Effector memory CD8-positive, alpha-beta T cell (primary cell): ENCODE data around the gene BTNL3.

Source experiments
- ATAC-seq: fragments of 150-1000 bp; cut with Tn5 transposase; replicated peaks from 2 replicates; pipeline ENCODE4 v1.10.0; 2021; ENCODE audit warnings: mild to moderate bottlenecking, moderate library complexity
- DNase-seq, 3 experiments: peaks; one replicate each; pipeline ENCODE4 v3.0.0; 2021
- H3K27ac Mint-ChIP-seq, 2 donors: one replicate each; pipeline ENCODE4 v1.8.0; 2022; ENCODE audit warnings: mild to moderate bottlenecking in 2 of 2, mixed read lengths in 2 of 2, moderate library complexity in 2 of 2
- H3K27me3 Mint-ChIP-seq, 2 donors: one replicate each; pipeline ENCODE4 v1.8.0; 2022; ENCODE audit warnings: mixed read lengths in 2 of 2
- H3K36me3 Mint-ChIP-seq: one replicate; pipeline ENCODE4 v1.8.0; 2022; ENCODE audit warnings: mild to moderate bottlenecking, moderate library complexity, mixed read lengths; ENCODE audit not compliant: insufficient read depth
- H3K4me1 Mint-ChIP-seq, 2 donors: one replicate each; pipeline ENCODE4 v1.8.0; 2022; ENCODE audit warnings: low read depth in 2 of 2, mixed read lengths in 2 of 2
- H3K4me3 Mint-ChIP-seq, 2 donors: one replicate each; pipeline ENCODE4 v1.8.0; 2022; ENCODE audit warnings: mild to moderate bottlenecking in 2 of 2, mixed read lengths in 2 of 2, moderate library complexity in 2 of 2
- H3K9me3 Mint-ChIP-seq, 2 donors: one replicate each; pipeline ENCODE4 v1.8.0; 2022; ENCODE audit warnings: mixed read lengths in 2 of 2

The BTNL3 gene

GRCh38 chr5:181035991-181036815 lies 47.6 kb downstream of the BTNL3 start:
- Mint-ChIP-seq H3K27ac (no peak overlapping the region), H3K36me3 (no peaks in the 10 kb centered on the region), H3K4me1 (no peaks in the 10 kb centered on the region), H3K9me3 (peaks cover 0 to 2% of the 10 kb centered on the region in 2 donors), H3K27me3 (peaks cover 12 to 37% of the 10 kb centered on the region in 2 donors), H3K4me3 (no peak overlapping the region)
- ATAC-seq (no peak), DNase-seq (no peak)

GRCh38 chr5:181036816-181037364 lies 48.2 kb downstream of the BTNL3 start:
- H3K27me3 Mint-ChIP-seq: peaks cover 12 to 40% of the 10 kb centered on the region in 2 donors
- H3K27ac Mint-ChIP-seq: no peak overlapping the region
- DNase-seq (no peak), ATAC-seq (no peak)
- no peak overlapping the region for H3K4me3 Mint-ChIP-seq
- H3K4me1 Mint-ChIP-seq: no peaks in the 10 kb centered on the region
- H3K36me3 Mint-ChIP-seq: no peaks in the 10 kb centered on the region
- peaks cover 0 to 1% of the 10 kb centered on the region in 2 donors for H3K9me3 Mint-ChIP-seq

GRCh38 chr5:181037365-181037861 lies 48.8 kb downstream of the BTNL3 start:
- no peak overlapping the region for H3K4me3 Mint-ChIP-seq
- ATAC-seq: no peak

GRCh38 chr5:181039471-181039870 lies 50.8 kb downstream of the BTNL3 start:
- Mint-ChIP-seq H3K36me3 (no peaks in the 10 kb centered on the region), H3K9me3 (no peaks in the 10 kb centered on the region), H3K4me1 (no peaks in the 10 kb centered on the region), H3K27me3 (peaks cover 12 to 40% of the 10 kb centered on the region in 2 donors), H3K27ac (no peak overlapping the region), H3K4me3 (no peak overlapping the region)
- ATAC-seq (no peak), DNase-seq (no peak)

More at GRCh38 chr5:181037365-181037861, 48.8 kb downstream of the BTNL3 start:
- no peak overlapping the region for H3K27ac Mint-ChIP-seq
- DNase-seq: no peak
- no peaks in the 10 kb centered on the region for H3K36me3 Mint-ChIP-seq
- peaks cover 12 to 40% of the 10 kb centered on the region in 2 donors for H3K27me3 Mint-ChIP-seq
- H3K4me1 Mint-ChIP-seq: no peaks in the 10 kb centered on the region
- H3K9me3 Mint-ChIP-seq: no peaks in the 10 kb centered on the region

- no peaks in the 10 kb centered on the region for H3K9me3 Mint-ChIP-seq
- no peaks in the 10 kb centered on the region for H3K4me1 Mint-ChIP-seq
- peaks cover 12 to 40% of the 10 kb centered on the region in 2 donors for H3K27me3 Mint-ChIP-seq
- ATAC-seq (no peak), DNase-seq (no peak)
- no peak within 1 kb of the TSS for H3K27ac Mint-ChIP-seq
- H3K4me3 Mint-ChIP-seq: no peak within 1 kb of the TSS
- no peaks in the 10 kb centered on the region for H3K36me3 Mint-ChIP-seq
These were observed 51.4 kb downstream of the BTNL3 start, which contains the start of gene BTNL9 for GRCh38 chr5:181039931-181040630. Gene BTNL9 (plus strand): TSS chr5:181040266. CDS start chr5:181045490, 5,224 bp downstream.

- no peaks in the 10 kb centered on the region for H3K4me1 Mint-ChIP-seq
- H3K36me3 Mint-ChIP-seq: no peaks in the 10 kb centered on the region
- no peaks in the 10 kb centered on the region for H3K9me3 Mint-ChIP-seq
- peaks cover 12 to 40% of the 10 kb centered on the region in 2 donors for H3K27me3 Mint-ChIP-seq
- H3K27ac Mint-ChIP-seq: no peak overlapping the region
- ATAC-seq: no peak
- DNase-seq: no peak
- H3K4me3 Mint-ChIP-seq: no peak overlapping the region
These were observed 51.9 kb downstream of the BTNL3 start for GRCh38 chr5:181040631-181040945.

- ATAC-seq: no peak
- no peak for DNase-seq
- Mint-ChIP-seq H3K27ac (no peak overlapping the region), H3K9me3 (no peaks in the 10 kb centered on the region), H3K4me1 (no peaks in the 10 kb centered on the region), H3K27me3 (peaks cover 9 to 39% of the 10 kb centered on the region in 2 donors), H3K36me3 (no peaks in the 10 kb centered on the region), H3K4me3 (no peak overlapping the region)
These were observed 52.4 kb downstream of the BTNL3 start for GRCh38 chr5:181041043-181041442.

- Mint-ChIP-seq H3K4me1 (no peaks in the 10 kb centered on the region), H3K27me3 (peaks cover 0 to 31% of the 10 kb centered on the region in 2 donors), H3K27ac (no peak overlapping the region), H3K4me3 (no peak overlapping the region), H3K36me3 (no peaks in the 10 kb centered on the region), H3K9me3 (no peaks in the 10 kb centered on the region)
- ATAC-seq (no peak), DNase-seq (no peak)
These were observed 53.5 kb downstream of the BTNL3 start for GRCh38 chr5:181042036-181042713.

GRCh38 chr5:181042722-181043121 lies 54.1 kb downstream of the BTNL3 start:
- no peak for DNase-seq
- H3K27me3 Mint-ChIP-seq: peaks cover 0 to 35% of the 10 kb centered on the region in 2 donors
- no peaks in the 10 kb centered on the region for H3K4me1 Mint-ChIP-seq
- no peak for ATAC-seq
- no peak overlapping the region for H3K4me3 Mint-ChIP-seq
- no peaks in the 10 kb centered on the region for H3K36me3 Mint-ChIP-seq
- H3K9me3 Mint-ChIP-seq: no peaks in the 10 kb centered on the region
- no peak overlapping the region for H3K27ac Mint-ChIP-seq

- no peak for DNase-seq
- Mint-ChIP-seq H3K36me3 (no peaks in the 10 kb centered on the region), H3K9me3 (no peaks in the 10 kb centered on the region), H3K4me1 (no peaks in the 10 kb centered on the region), H3K4me3 (no peak overlapping the region), H3K27me3 (peaks cover 0 to 35% of the 10 kb centered on the region in 2 donors), H3K27ac (no peak overlapping the region)
- ATAC-seq: no peak
These were observed 54.8 kb downstream of the BTNL3 start for GRCh38 chr5:181043285-181044092.

GRCh38 chr5:181044093-181044599 lies 55.5 kb downstream of the BTNL3 start:
- H3K27me3 Mint-ChIP-seq: peaks cover 4 to 33% of the 10 kb centered on the region in 2 donors
- no peak for ATAC-seq
- no peak overlapping the region for H3K27ac Mint-ChIP-seq
- DNase-seq: no peak
- H3K4me1 Mint-ChIP-seq: no peaks in the 10 kb centered on the region
- no peaks in the 10 kb centered on the region for H3K9me3 Mint-ChIP-seq
- H3K36me3 Mint-ChIP-seq: no peaks in the 10 kb centered on the region
- no peak overlapping the region for H3K4me3 Mint-ChIP-seq

- H3K4me3 Mint-ChIP-seq: no peak overlapping the region
- no peaks in the 10 kb centered on the region for H3K9me3 Mint-ChIP-seq
- H3K27me3 Mint-ChIP-seq: peaks cover 10 to 35% of the 10 kb centered on the region in 2 donors
- no peak overlapping the region for H3K27ac Mint-ChIP-seq
- no peaks in the 10 kb centered on the region for H3K4me1 Mint-ChIP-seq
- DNase-seq: no peak
- no peaks in the 10 kb centered on the region for H3K36me3 Mint-ChIP-seq
- ATAC-seq: no peak
These were observed 56.1 kb downstream of the BTNL3 start for GRCh38 chr5:181044662-181045305.
